Kidney (tissue), 14 donors: ENCODE measurements around the gene ODF2. TPM values are rescaled to one million over a fixed set of nuclear protein-coding genes. Genes with fewer than 3 reads are reported as not detected.

Experiments used
- DNase-seq, 5 donors: peaks; one replicate each; pipeline ENCODE4 v3.0.0-alpha.2; 2013 to 2020
- FAIRE-seq: peaks from 2 replicates; lab custom pipeline; 2012; peaks lifted over from hg19 to GRCh38; lab: Jason Lieb, UNC
- H3K27ac ChIP-seq, 2 donors: one replicate each; pipeline ENCODE4 v1.7.0; 2013; ENCODE audit warnings: low read depth in 2 of 2, low read length in 2 of 2, inconsistent platforms in 1 of 2
- H3K27me3 ChIP-seq: one replicate; pipeline ENCODE4 v1.7.1; 2013; ENCODE audit warnings: low read length, inconsistent platforms; ENCODE audit not compliant: control insufficient read depth, insufficient read depth
- H3K36me3 ChIP-seq, 3 donors: one replicate each; pipeline versions ENCODE4 v1.7.0 to v1.7.1; 2013; ENCODE audit warnings: low read length in 3 of 3, control low read depth in 1 of 3, inconsistent platforms in 1 of 3; ENCODE audit not compliant: insufficient read depth in 3 of 3, control insufficient read depth in 2 of 3
- H3K4me1 ChIP-seq, 3 donors: one replicate each; pipeline versions ENCODE4 v1.7.0 to v1.7.1; 2013; ENCODE audit warnings: low read length in 3 of 3, inconsistent platforms in 1 of 3, low read depth in 1 of 3; ENCODE audit not compliant: control insufficient read depth in 2 of 3, insufficient read depth in 2 of 3
- H3K4me3 ChIP-seq, 3 donors: one replicate each; pipeline versions ENCODE4 v1.7.0 to v1.8.1; 2013; ENCODE audit warnings: low read length in 3 of 3, control low read depth in 1 of 3, inconsistent platforms in 1 of 3
- H3K9ac ChIP-seq, 3 donors: one replicate each; pipeline versions ENCODE4 v1.7.0 to v1.7.1; 2013; ENCODE audit warnings: low read length in 3 of 3, control low read depth in 1 of 3, inconsistent platforms in 1 of 3
- H3K9me3 ChIP-seq, 3 donors: one replicate each; pipeline versions ENCODE4 v1.7.0 to v1.7.1; 2013; ENCODE audit warnings: low read length in 3 of 3, control low read depth in 1 of 3, inconsistent platforms in 1 of 3; ENCODE audit not compliant: control insufficient read depth in 2 of 3, insufficient read depth in 1 of 3
- CTCF ChIP-seq: IDR thresholded peaks from 3 replicates; pipeline ENCODE4 v1.5.1; 2012; ENCODE audit warnings: mild to moderate bottlenecking, moderate library complexity, borderline replicate concordance; ENCODE audit not compliant: insufficient read depth; ENCODE audit errors: extremely low read depth
- intact Hi-C: fragments of 100-400 bp; cut with DNase I; formaldehyde crosslinking; loops from one replicate; pipeline ENCODE4 v1.11.1; 2022
- polyA plus RNA-seq: library from polyadenylated mRNA; stranded (reverse); fragments of 350-450 nt; fragmentation: Illumina TruSeq; extraction: RNeasy Lipid Tissue Mini Kit (QIAGEN cat#74804); gene quantifications from one replicate; pipeline ENCODE4 v1.2.3, GENCODE V29; 2014; ENCODE audit warnings: low read depth, low replicate concordance; ENCODE audit not compliant: insufficient read depth
- total RNA-seq: library from RNA; stranded (reverse); fragmentation: NEBNext Ultra II Directional; extraction: Animal tissue kit (Norgen Biotek cat#: 25700); gene quantifications from one replicate; pipeline ENCODE4 v1.2.1, GENCODE V29; 2021
- donor health status: control.
- donor health status: control.
- donor health status: control.
- donor health status: control.
- donor health status: control.
- donor health status: DM: yes; HTN: yes; CAD: no.
- donor health status: Normal renal cell carcinoma (clear cell type).

The ODF2 gene
- total and polyA plus RNA-seq, 2 donors from 2014 or later, result 10.6 to 23.6 TPM

DNA sequence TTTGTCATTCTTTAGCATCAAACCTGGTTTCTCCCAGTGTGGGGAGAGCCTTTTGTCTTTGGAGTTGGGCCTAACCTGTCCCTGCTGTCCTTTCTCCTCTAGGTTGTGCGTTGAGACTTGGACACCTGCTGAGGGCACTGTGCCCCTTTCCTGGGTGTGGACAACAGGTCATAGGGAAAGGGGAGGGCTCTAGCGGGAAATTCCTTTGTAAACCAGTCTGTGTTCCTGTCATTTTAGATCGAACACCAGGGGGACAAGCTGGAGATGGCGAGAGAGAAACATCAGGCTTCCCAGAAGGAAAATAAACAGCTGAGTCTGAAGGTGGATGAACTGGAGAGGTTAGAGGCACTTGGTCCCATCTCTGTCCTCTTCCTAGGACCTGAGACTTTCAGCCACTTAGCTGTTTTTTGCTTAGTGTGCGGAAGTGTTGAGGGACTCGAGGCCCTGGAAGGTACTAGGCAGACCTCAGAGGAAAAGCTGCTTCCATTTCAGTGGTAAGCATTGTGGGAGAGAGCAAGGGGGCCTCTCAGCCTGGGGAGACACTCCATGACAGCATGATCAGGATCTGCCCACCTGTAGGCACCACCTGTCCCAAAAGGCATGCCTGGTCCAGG, 40.1 kb downstream of the ODF2 start:
- Histone ChIP-seq H3K9me3 (no peaks in the 10 kb centered on the region), H3K27ac (no peak overlapping the region), H3K4me1 (peaks cover 0 to 9% (median 9%) of the 10 kb centered on the region in 3 donors), H3K27me3 (no peaks in the 10 kb centered on the region), H3K36me3 (peaks cover 0 to 35% (median 25%) of the 10 kb centered on the region in 3 donors), H3K9ac (no peak overlapping the region), H3K4me3 (no peak overlapping the region)
- intact Hi-C loops, result no loop called here
- FAIRE-seq, result no peak
- DNase-seq, result peak in 2 of 5 donors; percentile 4 to 13
- TF ChIP-seq CTCF, result no peak

- intact Hi-C loops, result no loop called here
- no peak overlapping the region for H3K9ac ChIP-seq
- H3K4me1 ChIP-seq, result peaks cover 0 to 9% (median 9%) of the 10 kb centered on the region in 3 donors
- DNase-seq (no peak), FAIRE-seq (no peak)
- no peak for TF ChIP-seq CTCF
- H3K9me3 ChIP-seq, result no peaks in the 10 kb centered on the region
- H3K36me3 ChIP-seq, result peaks cover 0 to 29% (median 19%) of the 10 kb centered on the region in 3 donors
- H3K27ac ChIP-seq, result no peak overlapping the region
- no peaks in the 10 kb centered on the region for H3K27me3 ChIP-seq
- H3K4me3 ChIP-seq, result no peak overlapping the region
These were observed 42.2 kb downstream of the ODF2 start for GRCh38 chr9:128497824-128498610.

GRCh38 chr9:128498911-128499310, 43.1 kb downstream of the ODF2 start:
- DNase-seq, result no peak
- Histone ChIP-seq H3K9ac (no peak overlapping the region), H3K9me3 (no peaks in the 10 kb centered on the region), H3K27me3 (no peaks in the 10 kb centered on the region), H3K27ac (no peak overlapping the region), H3K36me3 (peaks cover 0 to 29% (median 19%) of the 10 kb centered on the region in 3 donors), H3K4me3 (no peak overlapping the region), H3K4me1 (peaks cover 0 to 11% (median 9%) of the 10 kb centered on the region in 3 donors)
- FAIRE-seq, result no peak
- no peak for TF ChIP-seq CTCF
- intact Hi-C loops, result no loop called here
